ENCODE measurements around the gene RCN2.
A peak's percentile ranks its signal among the peaks of the same experiment; 100 is the strongest.
"Not testable (repeated sequence)": the region's sequence is repeated elsewhere in the genome, so short reads cannot be mapped to it uniquely, and the experiment has no call there.

The RCN2 gene

GRCh38 chr15:76961268-76962011 is 29.9 kb downstream of the RCN2 start:
- no peaks in the 10 kb centered on the region for H3K36me3 Mint-ChIP-seq (ENCODE audit: low read depth)
- H3K9me3 Mint-ChIP-seq, result no peaks in the 10 kb centered on the region
- no peak overlapping the region for H3K4me3 Mint-ChIP-seq
- peak overlapping the region; percentile 14 to 22 (median 20) for H3K27ac Mint-ChIP-seq
- peaks cover 30% of the 10 kb centered on the region for H3K4me1 Mint-ChIP-seq
- TF ChIP-seq CTCF (IDR thresholded peaks at IDR 0.05; ENCODE audit: unreplicated experiment in 3 of 3), result no peak
- peaks cover 17% of the 10 kb centered on the region for H3K27me3 Mint-ChIP-seq (ENCODE audit: low read depth)

- no peak for TF ChIP-seq CTCF (IDR thresholded peaks at IDR 0.05; ENCODE audit: unreplicated experiment in 3 of 3)
- Mint-ChIP-seq H3K4me3 (no peak overlapping the region), H3K36me3 (ENCODE audit: low read depth) (no peaks in the 10 kb centered on the region), H3K9me3 (no peaks in the 10 kb centered on the region), H3K27me3 (ENCODE audit: low read depth) (peaks cover 20% of the 10 kb centered on the region), H3K4me1 (peaks cover 30% of the 10 kb centered on the region), H3K27ac (peak overlapping the region in 2 of 3 experiments; percentile 4 to 70)
These were observed 30.9 kb downstream of the RCN2 start for GRCh38 chr15:76962337-76963013.

- Mint-ChIP-seq H3K27me3 (ENCODE audit: low read depth) (peaks cover 21% of the 10 kb centered on the region), H3K4me1 (peaks cover 30% of the 10 kb centered on the region), H3K9me3 (no peaks in the 10 kb centered on the region), H3K36me3 (ENCODE audit: low read depth) (no peaks in the 10 kb centered on the region), H3K4me3 (no peak overlapping the region), H3K27ac (peak overlapping the region; percentile 1 to 21 (median 16))
- TF ChIP-seq CTCF (IDR thresholded peaks at IDR 0.05; ENCODE audit: unreplicated experiment in 3 of 3), result no peak
These were observed 32.0 kb downstream of the RCN2 start for GRCh38 chr15:76963596-76963995.

GRCh38 chr15:76964157-76964556 is 32.6 kb downstream of the RCN2 start:
- H3K36me3 Mint-ChIP-seq (ENCODE audit: low read depth), result no peaks in the 10 kb centered on the region

GRCh38 chr15:76966051-76966450 is 34.5 kb downstream of the RCN2 start:
- not testable (repeated sequence) for H3K27ac Mint-ChIP-seq; H3K4me3 Mint-ChIP-seq; H3K36me3 Mint-ChIP-seq (ENCODE audit: low read depth); H3K9me3 Mint-ChIP-seq
- Mint-ChIP-seq H3K27me3 (ENCODE audit: low read depth) (peaks cover 27% of the 10 kb centered on the region), H3K4me1 (peaks cover 30% of the 10 kb centered on the region)

More at GRCh38 chr15:76964157-76964556, 32.6 kb downstream of the RCN2 start:
- Mint-ChIP-seq H3K4me1 (peaks cover 30% of the 10 kb centered on the region), H3K9me3 (no peaks in the 10 kb centered on the region), H3K4me3 (no peak overlapping the region), H3K27me3 (ENCODE audit: low read depth) (peaks cover 24% of the 10 kb centered on the region), H3K27ac (peak overlapping the region in 1 of 3 experiments; percentile 16)
- no peak for TF ChIP-seq CTCF (IDR thresholded peaks at IDR 0.05; ENCODE audit: unreplicated experiment in 3 of 3)

GRCh38 chr15:76967067-76967466 is 35.5 kb downstream of the RCN2 start:
- TF ChIP-seq CTCF (IDR thresholded peaks at IDR 0.05; ENCODE audit: unreplicated experiment in 3 of 3), result no peak
- peaks cover 27% of the 10 kb centered on the region for H3K27me3 Mint-ChIP-seq (ENCODE audit: low read depth)
- no peak overlapping the region for H3K4me3 Mint-ChIP-seq
- no peaks in the 10 kb centered on the region for H3K36me3 Mint-ChIP-seq (ENCODE audit: low read depth)
- no peaks in the 10 kb centered on the region for H3K9me3 Mint-ChIP-seq
- peaks cover 22% of the 10 kb centered on the region for H3K4me1 Mint-ChIP-seq
- no peak overlapping the region for H3K27ac Mint-ChIP-seq

Measured in nephron (organoid).